Peyer's patch (tissue), 4 donors: ENCODE results near the gene IL31RA. TPM values are rescaled to one million over a fixed set of nuclear protein-coding genes. Genes with fewer than 3 reads are reported as not detected.

Source experiments
- DNase-seq, 3 donors: peaks; one replicate each; pipeline ENCODE4 v3.0.0-alpha.2; 2017 to 2019
- H3K27ac ChIP-seq, 4 donors: fragments of 200-600 bp; sonication (generic); one replicate each; pipeline ENCODE4 v1.5.1; 2016 to 2019
- H3K27me3 ChIP-seq, 2 donors: fragments of 200-600 bp; sonication (generic); one replicate each; pipeline ENCODE4 v1.5.1; 2019
- H3K36me3 ChIP-seq, 3 donors: fragments of 200-600 bp; sonication (generic); one replicate each; pipeline ENCODE4 v1.5.1; 2016 to 2019
- H3K4me1 ChIP-seq, 4 donors: fragments of 200-600 bp; sonication (generic); one replicate each; pipeline ENCODE4 v1.5.1; 2016 to 2019
- H3K4me3 ChIP-seq, 4 donors: fragments of 200-600 bp; sonication (generic); 1 replicate in 3 of 4; 2 replicates in 1 of 4; pipeline ENCODE4 v1.5.1; 2016 to 2019; ENCODE audit warnings: mild to moderate bottlenecking in 1 of 4
- H3K9me3 ChIP-seq, 4 donors: fragments of 200-600 bp; sonication (generic); one replicate each; pipeline ENCODE4 v1.5.1; 2016 to 2019; ENCODE audit warnings: mild to moderate bottlenecking in 1 of 4
- CTCF ChIP-seq, 6 experiments: fragments of 450-650 bp in 4 of 6; fragments of 200-600 bp in 2 of 6; sonication (generic) in 1 of 6; IDR thresholded peaks; one replicate each; pipeline ENCODE4 v1.5.1; 2017 to 2019; ENCODE audit warnings: antibody characterized with exemption in 6 of 6, mild to moderate bottlenecking in 3 of 6, moderate library complexity in 1 of 6
- POLR2A ChIP-seq, 2 donors: fragments of 450-650 bp; IDR thresholded peaks; one replicate each; pipeline ENCODE4 v1.5.1; 2017; ENCODE audit warnings: antibody characterized with exemption in 2 of 2, mild to moderate bottlenecking in 2 of 2, moderate library complexity in 2 of 2
- total RNA-seq, 4 donors: library from RNA; depleted of rRNA; stranded (reverse); fragments of >200 nt; gene quantifications; one replicate each; pipeline ENCODE4 v1.1.0, GENCODE V29; 2016

IL31RA gene
- total RNA-seq, 4 donors from 2014 or later, result not detected

DNA sequence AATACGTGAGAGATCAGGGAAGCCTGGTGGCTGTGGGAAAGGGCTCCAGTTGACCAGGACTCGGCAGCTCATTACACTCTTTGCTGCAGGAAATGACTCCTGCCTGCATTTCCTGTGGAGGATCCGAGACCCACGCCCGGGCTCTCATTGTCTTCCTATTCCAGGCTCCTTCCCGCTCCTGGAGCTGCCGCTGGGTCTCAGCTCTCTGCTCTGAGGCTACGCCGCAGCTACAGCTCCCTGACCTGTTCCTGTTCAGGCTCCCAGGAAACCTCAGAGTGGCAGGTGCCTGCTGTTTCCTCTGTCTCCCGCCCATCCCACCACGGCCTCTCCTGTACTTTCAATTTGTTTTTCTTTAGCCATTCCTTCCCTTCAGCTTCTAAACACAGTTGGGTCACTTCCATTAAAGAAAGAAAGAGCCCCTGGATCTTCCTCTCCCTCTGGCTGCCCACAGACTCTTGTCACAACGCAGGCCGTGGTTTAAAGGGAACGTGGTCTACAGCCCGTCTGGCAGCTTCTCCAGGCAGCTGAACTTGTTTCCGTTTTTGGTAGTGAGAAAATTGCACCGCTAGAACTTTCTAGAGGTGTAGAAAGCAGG is 72.1 kb downstream of the IL31RA start:
- no peak for DNase-seq
- Histone ChIP-seq H3K27ac (peak overlapping the region in 1 of 4 donors; percentile 8), H3K4me3 (peak overlapping the region; percentile 31 to 45 (median 34)), H3K36me3 (no peaks in the 10 kb centered on the region), H3K27me3 (no peaks in the 10 kb centered on the region), H3K4me1 (no peaks in the 10 kb centered on the region), H3K9me3 (no peaks in the 10 kb centered on the region)
- no peak for TF ChIP-seq CTCF (IDR thresholded peaks at IDR 0.05)
- TF ChIP-seq POLR2A (IDR thresholded peaks at IDR 0.05), result no peak

DNA sequence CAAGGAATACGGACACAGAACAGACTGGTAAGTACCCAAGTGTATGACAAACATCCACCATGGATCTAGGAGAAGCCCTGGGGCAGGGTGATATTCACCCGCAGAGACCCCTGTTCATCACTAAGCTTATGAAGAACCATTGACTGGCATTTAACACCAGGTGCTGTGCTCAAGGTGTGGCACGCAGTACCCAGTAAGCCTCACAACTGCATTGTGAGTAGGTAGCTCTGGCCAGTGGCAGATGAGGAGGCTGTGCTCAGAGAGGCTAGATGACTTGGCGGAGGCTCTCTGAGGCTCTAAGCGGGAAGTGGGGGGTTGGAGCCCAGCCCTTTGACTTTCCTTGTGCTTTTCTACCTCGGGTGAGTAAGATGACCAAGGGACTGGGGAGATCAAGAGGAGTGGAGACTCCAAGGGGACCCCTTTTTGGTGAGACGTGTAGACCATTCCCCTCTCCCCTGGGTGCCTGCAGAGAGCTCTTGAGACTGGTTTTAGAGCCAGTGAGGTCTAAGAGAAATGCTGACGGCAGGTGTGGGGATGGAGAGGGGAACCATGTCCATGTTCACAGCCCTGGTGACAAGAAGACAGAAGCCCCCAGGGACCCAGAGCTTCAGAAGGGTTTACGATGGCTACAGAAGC is 72.8 kb downstream of the IL31RA start:
- H3K9me3 ChIP-seq, result no peaks in the 10 kb centered on the region
- no peak for TF ChIP-seq POLR2A (IDR thresholded peaks at IDR 0.05)
- no peak for TF ChIP-seq CTCF (IDR thresholded peaks at IDR 0.05)
- H3K36me3 ChIP-seq, result no peaks in the 10 kb centered on the region
- H3K4me1 ChIP-seq, result no peaks in the 10 kb centered on the region
- H3K4me3 ChIP-seq, result peak overlapping the region in 1 of 4 donors; percentile 45
- DNase-seq, result no peak
- no peaks in the 10 kb centered on the region for H3K27me3 ChIP-seq
- no peak overlapping the region for H3K27ac ChIP-seq

DNA sequence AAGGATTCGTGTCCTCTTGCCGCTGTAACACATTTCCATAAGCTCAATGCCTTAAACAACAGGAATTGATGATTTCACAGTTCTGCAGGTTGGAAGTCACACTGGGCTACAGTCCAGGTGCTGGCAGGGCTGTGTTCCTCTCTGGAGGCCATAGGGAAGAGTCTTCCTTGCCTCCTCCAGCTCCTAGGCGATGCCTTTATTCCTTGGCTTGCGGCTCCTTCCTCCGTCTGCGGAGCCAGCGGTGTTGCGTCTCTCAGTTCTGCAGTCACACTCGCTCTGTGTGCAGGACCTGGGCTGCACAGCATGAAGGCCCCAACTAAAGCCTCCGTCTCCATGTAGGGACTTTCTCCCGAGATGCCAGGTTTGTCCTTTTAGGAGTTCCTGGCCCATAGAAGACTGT is 73.6 kb downstream of the IL31RA start:
- Histone ChIP-seq H3K4me3 (no peak overlapping the region), H3K27ac (no peak overlapping the region), H3K36me3 (no peaks in the 10 kb centered on the region), H3K4me1 (no peaks in the 10 kb centered on the region), H3K27me3 (no peaks in the 10 kb centered on the region), H3K9me3 (no peaks in the 10 kb centered on the region)
- TF ChIP-seq CTCF (IDR thresholded peaks at IDR 0.05) (no peak), POLR2A (IDR thresholded peaks at IDR 0.05) (no peak)
- DNase-seq, result no peak

GRCh38 chr5:55925181-55925580 is 74.0 kb downstream of the IL31RA start:
- Histone ChIP-seq H3K27me3 (no peaks in the 10 kb centered on the region), H3K36me3 (no peaks in the 10 kb centered on the region), H3K27ac (no peak overlapping the region), H3K4me1 (no peaks in the 10 kb centered on the region), H3K9me3 (no peaks in the 10 kb centered on the region), H3K4me3 (no peak overlapping the region)
- no peak for DNase-seq
- TF ChIP-seq CTCF (IDR thresholded peaks at IDR 0.05) (no peak), POLR2A (IDR thresholded peaks at IDR 0.05) (no peak)

GRCh38 chr5:55925712-55926111 is 74.6 kb downstream of the IL31RA start:
- Histone ChIP-seq H3K27me3 (no peaks in the 10 kb centered on the region), H3K4me3 (no peak overlapping the region), H3K4me1 (no peaks in the 10 kb centered on the region), H3K27ac (no peak overlapping the region), H3K36me3 (no peaks in the 10 kb centered on the region), H3K9me3 (no peaks in the 10 kb centered on the region)
- no peak for TF ChIP-seq CTCF (IDR thresholded peaks at IDR 0.05)
- no peak for TF ChIP-seq POLR2A (IDR thresholded peaks at IDR 0.05)
- DNase-seq, result no peak
